Measurements from ENCODE around the gene PML. TPM values are rescaled to one million over a fixed set of nuclear protein-coding genes. Genes with fewer than 3 reads are reported as not detected.
A peak's percentile ranks its signal among the peaks of the same experiment; 100 is the strongest.

The PML gene
- total RNA-seq, 2 experiments from 2014 or later = 72.6 to 75.4 TPM

GRCh38 chr15:73952171-73952912 is 42.2 kb upstream of the PML start:
- ATAC-seq (no peak), DNase-seq (no peak)
- Mint-ChIP-seq H3K27me3 (no peaks in the 10 kb centered on the region), H3K27ac (no peak overlapping the region), H3K9me3 (ENCODE audit: low read depth) (no peaks in the 10 kb centered on the region), H3K4me1 (peaks cover 9% of the 10 kb centered on the region), H3K4me3 (no peak overlapping the region), H3K36me3 (ENCODE audit: low read depth) (no peaks in the 10 kb centered on the region)
- POLR2A ChIA-PET = no interaction called here
- CTCF ChIA-PET = interaction anchor here (0.8 to 2.4 kb wide), 9 partner anchors 9 to 96 kb away, joined by 3 to 13 read pairs (median 5); no protein-coding TSS in a partner anchor
- intact Hi-C loops (cut with DNase I, micrococcal nuclease) = no loop called here

GRCh38 chr15:73952913-73953750 is 41.4 kb upstream of the PML start:
- intact Hi-C loops (cut with DNase I, micrococcal nuclease) = no loop called here
- H3K27ac Mint-ChIP-seq = no peak overlapping the region

DNA sequence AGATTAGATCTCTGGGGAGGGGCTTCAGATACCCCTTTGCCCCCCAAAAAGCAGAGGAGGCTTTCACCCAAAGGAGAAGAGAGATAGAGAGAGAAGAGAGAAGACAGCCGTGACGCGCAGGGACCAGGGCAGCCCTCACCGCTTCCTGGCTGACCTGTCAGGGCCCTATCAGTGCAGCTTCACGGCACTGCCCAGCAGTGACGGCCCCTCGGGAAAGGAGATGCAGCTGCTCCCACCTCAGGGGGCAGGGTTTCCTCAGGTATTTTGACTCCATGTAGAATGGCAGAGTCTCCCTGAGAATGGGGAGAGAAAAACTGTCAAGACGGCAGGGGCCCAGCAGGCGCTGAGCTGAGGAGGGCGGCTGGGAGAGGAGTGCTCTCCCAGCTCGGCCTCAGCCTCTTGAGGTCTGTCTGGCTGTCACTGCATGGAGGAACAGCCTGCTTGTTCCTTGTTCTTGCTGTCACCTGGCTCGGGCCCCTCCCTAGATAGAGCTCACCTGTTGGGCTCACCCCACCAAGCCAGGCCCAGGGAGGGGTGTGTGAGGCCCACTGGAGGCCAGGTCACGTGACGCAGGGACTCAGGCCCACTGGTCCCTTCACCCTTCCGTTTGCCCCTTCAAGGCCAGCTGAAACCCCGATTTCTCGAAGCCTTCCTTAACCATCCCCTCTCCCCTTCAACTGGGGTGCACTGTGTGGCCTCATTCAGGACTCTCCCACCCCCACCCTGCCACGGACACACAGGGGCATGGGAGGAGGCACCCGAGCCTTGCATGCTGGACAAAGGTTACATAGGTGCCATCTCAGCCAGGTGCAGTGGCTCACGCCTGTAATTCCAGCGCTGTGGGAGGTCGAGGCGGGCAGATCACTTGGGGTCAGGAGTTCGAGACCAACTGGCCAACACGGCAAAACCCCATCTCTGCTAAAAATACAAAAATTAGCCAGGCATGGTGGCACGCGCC is 40.0 kb upstream of the PML start:
- no peak overlapping the region for H3K27ac Mint-ChIP-seq
- H3K36me3 Mint-ChIP-seq (ENCODE audit: low read depth) = no peaks in the 10 kb centered on the region
- no peak for DNase-seq
- CTCF ChIA-PET = interaction anchor here (0.9 to 1.1 kb wide), 3 partner anchors 10 to 22 kb away, joined by 3 read pairs; no protein-coding TSS in a partner anchor
- ATAC-seq = no peak
- H3K27me3 Mint-ChIP-seq = no peaks in the 10 kb centered on the region
- POLR2A ChIA-PET = no interaction called here
- intact Hi-C loops (cut with DNase I, micrococcal nuclease) = no loop called here
- H3K4me1 Mint-ChIP-seq = peaks cover 25% of the 10 kb centered on the region
- no peak overlapping the region for H3K4me3 Mint-ChIP-seq
- H3K9me3 Mint-ChIP-seq (ENCODE audit: low read depth) = no peaks in the 10 kb centered on the region

More at GRCh38 chr15:73952913-73953750, 41.4 kb upstream of the PML start:
- Mint-ChIP-seq H3K4me3 (no peak overlapping the region), H3K27me3 (no peaks in the 10 kb centered on the region), H3K36me3 (ENCODE audit: low read depth) (no peaks in the 10 kb centered on the region), H3K4me1 (peaks cover 13% of the 10 kb centered on the region), H3K9me3 (ENCODE audit: low read depth) (no peaks in the 10 kb centered on the region)
- no peak for ATAC-seq
- POLR2A ChIA-PET = no interaction called here
- CTCF ChIA-PET = interaction anchor here (0.6 to 1.5 kb wide), 3 partner anchors 13 to 25 kb away, joined by 3 to 5 read pairs (median 3); no protein-coding TSS in a partner anchor
- DNase-seq = no peak

DNA sequence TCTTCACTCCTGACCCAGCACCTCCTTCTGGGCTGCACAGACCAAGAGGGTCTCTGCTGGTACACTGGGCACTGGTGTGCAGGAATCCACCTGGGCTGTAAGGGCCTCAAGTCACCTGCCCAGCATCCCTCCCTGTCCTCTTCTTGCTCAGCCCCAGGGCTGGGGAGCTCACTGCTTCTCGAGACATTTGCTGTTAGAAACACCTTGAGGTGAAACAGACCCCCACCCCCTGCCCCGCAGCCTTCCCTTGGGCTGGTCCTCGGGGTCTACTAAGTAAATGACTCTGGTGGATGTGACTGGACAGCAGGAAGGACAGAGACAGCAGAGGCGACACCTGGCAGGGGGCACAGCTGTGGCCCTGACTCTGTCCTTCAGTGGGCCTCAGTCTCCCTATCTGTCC is 39.2 kb upstream of the PML start:
- intact Hi-C loops (cut with DNase I, micrococcal nuclease) = no loop called here
- ATAC-seq = no peak
- no peaks in the 10 kb centered on the region for H3K9me3 Mint-ChIP-seq (ENCODE audit: low read depth)
- H3K4me3 Mint-ChIP-seq = no peak overlapping the region
- peaks cover 30% of the 10 kb centered on the region for H3K4me1 Mint-ChIP-seq
- no peak overlapping the region for H3K27ac Mint-ChIP-seq
- no peaks in the 10 kb centered on the region for H3K36me3 Mint-ChIP-seq (ENCODE audit: low read depth)
- POLR2A ChIA-PET = no interaction called here
- CTCF ChIA-PET = no interaction called here
- no peaks in the 10 kb centered on the region for H3K27me3 Mint-ChIP-seq
- DNase-seq = no peak

DNA sequence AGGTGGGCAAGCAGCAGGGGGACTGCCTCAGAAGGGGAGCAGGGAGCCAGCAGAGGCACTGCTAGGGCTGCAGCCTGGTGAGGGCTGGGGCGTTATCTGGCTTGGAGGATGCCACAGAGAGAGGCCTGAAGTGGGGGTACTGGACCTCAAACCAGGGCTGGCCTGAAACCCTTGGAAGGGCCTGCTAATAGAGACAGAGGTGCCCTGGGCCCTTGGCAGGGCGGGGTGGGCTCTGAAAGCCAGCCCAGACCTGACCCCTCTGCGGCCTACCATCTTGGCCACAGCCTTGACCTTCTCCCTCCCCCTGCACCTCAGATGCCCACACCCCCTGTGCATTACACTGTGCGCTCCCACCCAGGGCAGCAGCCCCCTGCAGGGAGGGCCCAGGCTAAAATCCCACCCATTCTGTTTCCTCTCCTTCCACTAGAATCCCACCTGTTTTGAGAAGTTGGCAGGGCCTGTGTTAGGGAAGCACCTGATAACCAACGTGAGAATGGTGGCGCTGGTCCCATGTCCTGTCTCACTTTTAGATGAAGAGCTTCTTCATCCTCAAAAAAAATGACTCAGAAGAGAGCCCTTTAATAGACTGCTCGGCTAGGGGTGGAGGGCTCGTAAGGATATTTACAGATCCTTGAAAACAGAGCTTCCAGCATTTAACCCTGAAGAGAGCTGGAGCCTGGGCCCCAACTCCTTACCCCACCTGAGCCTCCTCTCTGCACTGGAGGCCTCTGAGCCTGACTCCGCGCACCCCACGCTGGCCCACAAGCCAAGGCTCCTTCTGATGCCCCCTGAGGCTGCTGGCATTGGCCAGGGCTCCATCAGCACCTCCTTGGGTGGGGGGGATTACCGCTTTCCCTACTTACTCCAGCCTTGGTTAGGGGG is 38.4 kb upstream of the PML start:
- H3K36me3 Mint-ChIP-seq (ENCODE audit: low read depth) = no peaks in the 10 kb centered on the region
- POLR2A ChIA-PET = no interaction called here
- DNase-seq = no peak
- no peak overlapping the region for H3K27ac Mint-ChIP-seq
- no peak overlapping the region for H3K4me3 Mint-ChIP-seq
- no peak for ATAC-seq
- CTCF ChIA-PET = interaction anchor here (0.5 to 1.4 kb wide), 6 partner anchors 11 to 332 kb away, joined by 3 to 9 read pairs (median 4); no protein-coding TSS in a partner anchor
- H3K4me1 Mint-ChIP-seq = peaks cover 33% of the 10 kb centered on the region
- H3K9me3 Mint-ChIP-seq (ENCODE audit: low read depth) = no peaks in the 10 kb centered on the region
- intact Hi-C loops (cut with DNase I, micrococcal nuclease) = no loop called here
- H3K27me3 Mint-ChIP-seq = no peaks in the 10 kb centered on the region

DNA sequence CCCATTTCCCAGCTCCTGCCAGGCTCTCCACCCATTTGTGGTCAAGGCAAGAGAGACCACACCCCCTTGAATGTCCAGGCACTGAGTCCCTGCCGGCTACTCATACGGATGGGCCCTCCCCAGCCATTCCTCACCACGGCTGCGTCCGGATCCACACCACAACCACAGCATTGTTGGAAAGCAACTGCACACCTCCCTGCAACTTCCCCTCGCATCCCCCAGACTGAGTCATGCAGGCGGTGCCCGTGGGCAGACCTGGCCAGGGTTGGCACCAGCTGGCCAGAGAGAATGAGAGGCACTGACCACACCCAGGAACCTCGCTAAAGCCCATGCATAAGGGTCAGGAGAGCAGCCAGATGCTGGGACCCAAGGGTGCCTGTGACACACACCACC is 37.8 kb upstream of the PML start:
- H3K9me3 Mint-ChIP-seq (ENCODE audit: low read depth) = no peaks in the 10 kb centered on the region
- no peak overlapping the region for H3K27ac Mint-ChIP-seq
- CTCF ChIA-PET = interaction anchor here (0.5 to 1.4 kb wide), 7 partner anchors 10 to 333 kb away, joined by 3 to 9 read pairs (median 3); no protein-coding TSS in a partner anchor
- intact Hi-C loops (cut with DNase I, micrococcal nuclease) = no loop called here
- H3K4me1 Mint-ChIP-seq = peaks cover 31% of the 10 kb centered on the region
- no peaks in the 10 kb centered on the region for H3K27me3 Mint-ChIP-seq
- no peak overlapping the region for H3K4me3 Mint-ChIP-seq
- POLR2A ChIA-PET = no interaction called here
- ATAC-seq = no peak
- no peaks in the 10 kb centered on the region for H3K36me3 Mint-ChIP-seq (ENCODE audit: low read depth)
- no peak for DNase-seq

GRCh38 chr15:73957276-73957675 is 37.2 kb upstream of the PML start:
- intact Hi-C loops (cut with DNase I, micrococcal nuclease) = no loop called here
- Mint-ChIP-seq H3K36me3 (ENCODE audit: low read depth) (no peaks in the 10 kb centered on the region), H3K4me3 (no peak overlapping the region), H3K9me3 (ENCODE audit: low read depth) (no peaks in the 10 kb centered on the region), H3K27ac (no peak overlapping the region), H3K4me1 (peaks cover 29% of the 10 kb centered on the region), H3K27me3 (no peaks in the 10 kb centered on the region)
- ATAC-seq = no peak
- ChIA-PET CTCF (interaction anchor here (0.8 to 1.4 kb wide), 6 partner anchors 10 to 376 kb away, joined by 3 to 9 read pairs (median 4); no protein-coding TSS in a partner anchor), POLR2A (no interaction called here)
- no peak for DNase-seq

- peaks cover 29% of the 10 kb centered on the region for H3K4me1 Mint-ChIP-seq
- no peak overlapping the region for H3K27ac Mint-ChIP-seq
- no peak overlapping the region for H3K4me3 Mint-ChIP-seq
- H3K27me3 Mint-ChIP-seq = no peaks in the 10 kb centered on the region
- ChIA-PET POLR2A (no interaction called here), CTCF (interaction anchor here (0.8 to 1.4 kb wide), 2 partner anchors 37 to 377 kb away, joined by 3 to 4 read pairs; no protein-coding TSS in a partner anchor)
- no peak for DNase-seq
- H3K9me3 Mint-ChIP-seq (ENCODE audit: low read depth) = no peaks in the 10 kb centered on the region
- intact Hi-C loops (cut with DNase I, micrococcal nuclease) = no loop called here
- ATAC-seq = no peak
- no peaks in the 10 kb centered on the region for H3K36me3 Mint-ChIP-seq (ENCODE audit: low read depth)
Measured at GRCh38 chr15:73957785-73958184, 36.7 kb upstream of the PML start.

DNA sequence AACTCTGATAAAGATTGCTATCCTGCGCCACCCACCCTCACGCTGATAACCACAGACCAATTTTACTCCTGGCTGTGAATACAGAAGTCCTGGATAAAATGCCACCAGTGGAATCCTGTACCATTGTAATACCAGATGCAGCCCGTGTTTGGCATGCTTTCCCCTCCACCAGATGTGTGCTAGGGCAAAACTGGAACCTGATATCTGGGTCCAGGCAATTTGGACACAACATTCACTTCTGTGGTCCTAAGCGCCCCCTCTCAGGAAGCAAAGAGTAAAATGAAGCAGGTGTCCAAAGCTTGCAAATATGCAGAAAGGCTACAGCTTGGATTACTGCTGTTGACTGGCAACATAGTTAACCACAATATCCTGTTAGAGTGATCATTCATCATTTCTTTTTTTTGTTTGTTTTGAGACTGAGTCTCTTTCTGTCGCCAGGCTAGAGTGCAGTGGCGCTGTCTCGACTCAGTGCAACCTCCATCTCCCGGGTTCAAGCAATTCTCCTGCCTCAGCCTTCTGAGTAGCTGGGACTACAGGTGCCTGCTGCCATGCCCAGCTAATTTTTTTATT is 35.4 kb upstream of the PML start:
- H3K27me3 Mint-ChIP-seq = no peaks in the 10 kb centered on the region
- no peaks in the 10 kb centered on the region for H3K36me3 Mint-ChIP-seq (ENCODE audit: low read depth)
- intact Hi-C loops (cut with DNase I, micrococcal nuclease) = no loop called here
- ATAC-seq (peak; percentile 97), DNase-seq (peak; percentile 57)
- POLR2A ChIA-PET = no interaction called here
- H3K9me3 Mint-ChIP-seq (ENCODE audit: low read depth) = no peaks in the 10 kb centered on the region
- H3K4me3 Mint-ChIP-seq = no peak overlapping the region
- peaks cover 29% of the 10 kb centered on the region for H3K4me1 Mint-ChIP-seq
- peak overlapping the region; percentile 4 for H3K27ac Mint-ChIP-seq
- CTCF ChIA-PET = interaction anchor here (0.6 to 1.1 kb wide), 7 partner anchors 8 to 674 kb away, joined by 3 to 4 read pairs (median 3); no protein-coding TSS in a partner anchor

DNA sequence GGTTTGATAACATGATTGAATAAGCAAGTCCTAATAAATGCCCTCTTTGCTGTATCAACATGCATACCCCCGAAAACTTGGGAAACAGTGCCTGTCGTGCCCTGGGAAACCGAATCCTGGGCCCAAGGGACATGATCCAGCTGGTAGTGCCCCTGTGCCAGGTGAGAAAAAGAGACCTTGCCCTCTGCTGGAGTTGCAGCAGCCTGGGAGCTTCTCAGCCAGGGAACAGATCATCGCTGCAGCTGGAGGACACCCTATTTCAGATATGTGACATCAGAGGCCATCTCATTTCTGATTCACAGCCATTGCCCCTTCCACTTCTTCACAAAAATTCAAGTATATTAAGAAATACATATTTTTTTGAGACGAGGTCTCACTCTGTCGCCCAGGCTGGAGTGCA is 34.7 kb upstream of the PML start:
- ChIA-PET CTCF (interaction anchor here (0.6 to 2.1 kb wide), 5 partner anchors 9 to 673 kb away, joined by 3 to 13 read pairs (median 4); no protein-coding TSS in a partner anchor), POLR2A (no interaction called here)
- H3K27me3 Mint-ChIP-seq = no peaks in the 10 kb centered on the region
- DNase-seq = no peak
- no peaks in the 10 kb centered on the region for H3K9me3 Mint-ChIP-seq (ENCODE audit: low read depth)
- peaks cover 32% of the 10 kb centered on the region for H3K4me1 Mint-ChIP-seq
- no peaks in the 10 kb centered on the region for H3K36me3 Mint-ChIP-seq (ENCODE audit: low read depth)
- ATAC-seq = no peak
- H3K4me3 Mint-ChIP-seq = no peak overlapping the region
- intact Hi-C loops (cut with DNase I, micrococcal nuclease) = no loop called here
- H3K27ac Mint-ChIP-seq = no peak overlapping the region
